IMR-90 (cell line): ENCODE data around the gene CDK10. TPM values are rescaled to one million over a fixed set of nuclear protein-coding genes. Genes with fewer than 3 reads are reported as not detected.

Experiments
- ATAC-seq: fragments of 200-7000 bp; cut with Tn5 transposase; 2 replicates; pipeline ENCODE4 v1.9.1; 2020; ENCODE audit warnings: low read depth, mild to moderate bottlenecking, moderate library complexity
- BruUV-seq: library from RNA; stranded (reverse); fragments of 400-500 nt; replicated peaks from 2 replicates; lab custom pipeline; 2021; lab: Mats Ljungman, UMichigan
- CTCF ChIA-PET: fragments of 300-600 bp; formaldehyde crosslinking; extraction: SDS; loops from one replicate; lab custom pipeline; 2021; ENCODE audit warnings: antibody characterized with exemption; lab: Yijun Ruan, JAX
- POLR2A ChIA-PET: fragments of 300-600 bp; sonication (Branson Sonifier 250); formaldehyde crosslinking; loops from one replicate; lab custom pipeline; 2022; ENCODE audit warnings: antibody characterized with exemption; ENCODE audit not compliant: unreplicated experiment; lab: Charles Lee
- DNase-seq: peaks from one replicate; pipeline ENCODE4 v3.0.0; 2013
- H2AFZ ChIP-seq: replicated peaks from 2 replicates; pipeline ENCODE3; 2013; ENCODE audit warnings: low read length, mild to moderate bottlenecking; ENCODE audit not compliant: poor library complexity
- H2AK5ac ChIP-seq: 2 replicates; pipeline ENCODE4 v1.6.1; 2013; ENCODE audit warnings: low read depth, low read length, inconsistent platforms
- H2AK9ac ChIP-seq: replicated peaks from 2 replicates; pipeline ENCODE3; 2013; ENCODE audit warnings: mild to moderate bottlenecking, low read depth, low read length, moderate library complexity; ENCODE audit not compliant: poor library complexity
- H2BK120ac ChIP-seq: 2 replicates; pipeline ENCODE4 v1.6.1; 2013; ENCODE audit warnings: low read depth, low read length, inconsistent platforms
- H2BK15ac ChIP-seq: 3 replicates; pipeline ENCODE4 v1.6.1; 2013; ENCODE audit warnings: low read depth, low read length, inconsistent platforms
- H2BK20ac ChIP-seq: 2 replicates; pipeline ENCODE4 v1.6.1; 2013; ENCODE audit warnings: low read depth, mild to moderate bottlenecking, inconsistent platforms, low read length, moderate library complexity
- H2BK5ac ChIP-seq: 2 replicates; pipeline ENCODE4 v1.6.1; 2013; ENCODE audit warnings: mild to moderate bottlenecking, low read depth, low read length, inconsistent platforms; ENCODE audit not compliant: poor library complexity, severe bottlenecking
- H3K14ac ChIP-seq: replicated peaks from 2 replicates; pipeline ENCODE4 v1.6.1; 2013; ENCODE audit warnings: low read depth, low read length, inconsistent platforms
- H3K18ac ChIP-seq: 2 replicates; pipeline ENCODE4 v1.6.1; 2013; ENCODE audit warnings: low read depth, low read length, control low read depth
- H3K23ac ChIP-seq: 2 replicates; pipeline ENCODE4 v1.6.1; 2013; ENCODE audit warnings: low read depth, low read length, inconsistent platforms
- H3K27ac ChIP-seq: 2 replicates; pipeline ENCODE4 v1.5.1; 2013; ENCODE audit warnings: mild to moderate bottlenecking, control low read depth, low read length; ENCODE audit not compliant: insufficient read depth
- H3K27me3 ChIP-seq: 2 replicates; pipeline ENCODE4 v1.6.1; 2013; ENCODE audit warnings: low read length; ENCODE audit not compliant: control insufficient read depth, insufficient read depth
- H3K36me3 ChIP-seq: 2 replicates; pipeline ENCODE4 v1.6.1; 2013; ENCODE audit warnings: low read length, mixed read lengths; ENCODE audit not compliant: control insufficient read depth, insufficient read depth
- H3K4ac ChIP-seq: 2 replicates; pipeline ENCODE4 v1.6.1; 2013; ENCODE audit warnings: low read depth, low read length, inconsistent platforms
- H3K4me1 ChIP-seq: 2 replicates; pipeline ENCODE4 v1.6.1; 2013; ENCODE audit warnings: low read length, mixed read lengths; ENCODE audit not compliant: control insufficient read depth, insufficient read depth
- H3K4me2 ChIP-seq: 2 replicates; pipeline ENCODE4 v1.6.1; 2013; ENCODE audit warnings: low read depth, mild to moderate bottlenecking, control low read depth, low read length, moderate library complexity
- H3K4me3 ChIP-seq: 2 replicates; pipeline ENCODE4 v1.5.1; 2013; ENCODE audit warnings: low read depth, mild to moderate bottlenecking, control low read depth, low read length, moderate library complexity; ENCODE audit not compliant: insufficient read depth
- H3K56ac ChIP-seq: 2 replicates; pipeline ENCODE4 v1.6.1; 2013; ENCODE audit warnings: low read length, inconsistent platforms; ENCODE audit not compliant: insufficient read depth; ENCODE audit errors: extremely low read depth
- H3K79me1 ChIP-seq, 2 experiments: 2 replicates each; pipeline ENCODE4 v1.6.1; 2013; ENCODE audit warnings: low read length in 2 of 2, inconsistent platforms in 1 of 2, low read depth in 1 of 2
- H3K9ac ChIP-seq: 2 replicates; pipeline ENCODE4 v1.6.1; 2013; ENCODE audit warnings: low read depth, low read length, control low read depth
- H3K9me1 ChIP-seq: 2 replicates; pipeline ENCODE4 v1.6.1; 2013; ENCODE audit warnings: low read length, inconsistent platforms; ENCODE audit not compliant: insufficient read depth
- H3K9me3 ChIP-seq: 2 replicates; pipeline ENCODE4 v1.6.1; 2013; ENCODE audit warnings: low read length; ENCODE audit not compliant: control insufficient read depth, insufficient read depth
- H4K20me1 ChIP-seq: 2 replicates; pipeline ENCODE4 v1.6.1; 2013; ENCODE audit warnings: low read length, inconsistent platforms; ENCODE audit not compliant: insufficient read depth
- H4K5ac ChIP-seq: 2 replicates; pipeline ENCODE4 v1.6.1; 2013; ENCODE audit warnings: mild to moderate bottlenecking, low read depth, low read length, control low read depth
- H4K8ac ChIP-seq, 2 experiments: 2 replicates each; pipeline ENCODE4 v1.6.1; 2013; ENCODE audit warnings: low read depth in 2 of 2, low read length in 2 of 2, control low read depth in 1 of 2, inconsistent platforms in 1 of 2
- H4K91ac ChIP-seq: 2 replicates; pipeline ENCODE4 v1.6.1; 2013; ENCODE audit warnings: low read depth, low read length, inconsistent platforms; ENCODE audit not compliant: insufficient read depth
- BHLHE40 ChIP-seq: fragments of 150-350 bp; IDR thresholded peaks from 2 replicates; pipeline ENCODE4 v1.6.1; 2016; ENCODE audit warnings: mild to moderate bottlenecking, low read depth, low read length
- CEBPB ChIP-seq: IDR thresholded peaks from 2 replicates; pipeline ENCODE4 v1.6.1; 2012; ENCODE audit warnings: low read depth, low read length, improper control_type of control experiment
- CHD1 ChIP-seq: IDR thresholded peaks from 2 replicates; pipeline ENCODE4 v1.6.1; 2012; ENCODE audit warnings: low read depth, low read length, improper control_type of control experiment
- ELK1 ChIP-seq: fragments of 150-350 bp; IDR thresholded peaks from 2 replicates; pipeline ENCODE4 v1.6.1; 2016; ENCODE audit warnings: low read depth, mild to moderate bottlenecking, low read length, moderate library complexity, borderline replicate concordance
- FOS ChIP-seq: fragments of 150-350 bp; IDR thresholded peaks from 2 replicates; pipeline ENCODE4 v1.6.1; 2016; ENCODE audit warnings: low read depth, low read length
- MAFK ChIP-seq: IDR thresholded peaks from 2 replicates; pipeline ENCODE4 v1.6.1; 2012; ENCODE audit warnings: low read depth, low read length, improper control_type of control experiment
- MAZ ChIP-seq: IDR thresholded peaks from 2 replicates; pipeline ENCODE4 v1.6.1; 2012; ENCODE audit warnings: low read depth, mild to moderate bottlenecking, low read length, improper control_type of control experiment, moderate library complexity, borderline replicate concordance
- MXI1 ChIP-seq: IDR thresholded peaks from 2 replicates; pipeline ENCODE4 v1.6.1; 2012; ENCODE audit warnings: low read depth, mild to moderate bottlenecking, low read length, moderate library complexity, borderline replicate concordance
- NFE2L2 ChIP-seq: fragments of 150-350 bp; IDR thresholded peaks from 2 replicates; pipeline ENCODE4 v1.6.1; 2016; ENCODE audit warnings: low read depth, mild to moderate bottlenecking, low read length
- POLR2A ChIP-seq: IDR thresholded peaks from 2 replicates; pipeline ENCODE4 v1.6.1; 2012; ENCODE audit warnings: mild to moderate bottlenecking, low read depth, low read length
- RAD21 ChIP-seq: IDR thresholded peaks from 2 replicates; pipeline ENCODE4 v1.6.1; 2012; ENCODE audit warnings: low read length, improper control_type of control experiment
- RCOR1 ChIP-seq: IDR thresholded peaks from 2 replicates; pipeline ENCODE4 v1.6.1; 2012; ENCODE audit warnings: mild to moderate bottlenecking, low read length, improper control_type of control experiment; ENCODE audit not compliant: insufficient replicate concordance
- RFX5 ChIP-seq: IDR thresholded peaks from 2 replicates; pipeline ENCODE4 v1.8.0; 2012; ENCODE audit warnings: low read depth, mild to moderate bottlenecking, low read length, moderate library complexity
- SMC3 ChIP-seq: fragments of 150-350 bp; IDR thresholded peaks from 2 replicates; pipeline ENCODE4 v1.6.1; 2016; ENCODE audit warnings: low read depth, mild to moderate bottlenecking, antibody characterized with exemption, low read length, moderate library complexity
- WGBS, 2 experiments: methylation state at CpG; one replicate each; pipeline versions ENCODE4 v1.1.5 to v1.1.7; 2013; ENCODE audit warnings: missing lambda C conversion rate in 2 of 2; ENCODE audit not compliant: insufficient read length in 1 of 2; ENCODE audit errors: extremely low coverage in 2 of 2; 5-methylcytosine and 5-hydroxymethylcytosine counted together
- dilution Hi-C: fragments of 300-500 bp; cut with HindIII; formaldehyde crosslinking; loops from one replicate; pipeline ENCODE4 v1.14.3; 2018; ENCODE audit warnings: low sequenced_read_pairs; ENCODE audit not compliant: unreplicated experiment
- in situ Hi-C: fragments of 300-500 bp; cut with MboI; formaldehyde crosslinking; loops from 3 replicates; pipeline ENCODE4 v1.14.3; 2019; ENCODE audit warnings: low sequenced_read_pairs, inconsistent platforms, mixed read lengths
- intact Hi-C: fragments of 100-400 bp; cut with micrococcal nuclease; formaldehyde crosslinking; loops from 2 replicates; pipeline ENCODE4 v1.10.0; 2022
- polyA plus RNA-seq, 3 experiments: library from polyadenylated mRNA; depleted of rRNA; stranded (reverse); fragments of >200 nt; gene quantifications; 2 replicates each; pipeline ENCODE4 v1.2.3, GENCODE V29; 2012; ENCODE audit warnings: low replicate concordance in 1 of 3
- total RNA-seq: library from RNA; depleted of rRNA; stranded (reverse); fragments of >200 nt; gene quantifications from 2 replicates; pipeline ENCODE4 v1.2.3, GENCODE V29; 2012
- TF ChIP-seq, protein P1 (sequence below): fragments of 150-350 bp; IDR thresholded peaks from 2 replicates; pipeline ENCODE4 v1.6.1; 2017; ENCODE audit warnings: mild to moderate bottlenecking, antibody characterized with exemption, low read length, low read depth

Gene CDK10
- total and polyA plus RNA-seq, 2 of the 4 experiments (the other 2 are of a cell fraction), result 19.5 to 61.8 TPM

- TF ChIP-seq NFE2L2, result no peak
- TF ChIP-seq MAFK, result no peak
- no peak for TF ChIP-seq FOS
- TF ChIP-seq RFX5, result no peak
Observed at GRCh38 chr16:89687092-89687940, 827 bp downstream of the CDK10 start (continued).

- Histone ChIP-seq H2AK5ac (0 out of 2 replicates have a peak overlapping the region, but pooled peaks have one; percentile 8), H3K27me3 (no peaks in the 10 kb centered on the region), H4K8ac (no peak overlapping the region), H4K91ac (no peak overlapping the region), H3K4ac (no peak overlapping the region), H2AK9ac (no peak overlapping the region), H3K9ac (no peak overlapping the region), H3K4me2 (no peak overlapping the region), H3K9me3 (peaks cover 3% of the 10 kb centered on the region; the same call in 1 of the 2 replicates), H3K18ac (no peak overlapping the region), H3K36me3 (peaks cover 28% of the 10 kb centered on the region), H2BK20ac (no peak overlapping the region), H3K14ac (no peak overlapping the region), H2BK5ac (no peak overlapping the region), H3K56ac (no peak overlapping the region), H4K5ac (no peak overlapping the region), H2BK15ac (no peak overlapping the region), H3K9me1 (peaks cover 6% of the 10 kb centered on the region; the same call in 1 of the 2 replicates), H3K27ac (no peak overlapping the region), H3K4me1 (peaks cover 3% of the 10 kb centered on the region), H3K4me3 (no peak overlapping the region), H3K23ac (no peak overlapping the region), H4K20me1 (peaks cover 3% of the 10 kb centered on the region), H3K79me1 (peaks cover 28 to 36% of the 10 kb centered on the region in 2 experiments), H2BK120ac (no peak overlapping the region), H2AFZ (no peak overlapping the region)
- no peak for ATAC-seq
- in situ Hi-C loops (no loop called here), dilution Hi-C loops (no loop called here), intact Hi-C loops (no loop called here)
- ChIA-PET CTCF (no interaction called here), POLR2A (no interaction called here)
- WGBS, 2 experiments, result no CpG with 5 or more reads among the region's 5 CpGs
- TSS peak; percentile 53 for BruUV-seq
- DNase-seq, result no peak
- TF ChIP-seq ELK1, result no peak
- TF ChIP-seq RFX5, result no peak
- TF ChIP-seq POLR2A, result no peak
- no peak for TF ChIP-seq RCOR1
- TF ChIP-seq RAD21, result no peak
- TF ChIP-seq MXI1, result no peak
- TF ChIP-seq FOS, result no peak
- TF ChIP-seq, protein P1, sequence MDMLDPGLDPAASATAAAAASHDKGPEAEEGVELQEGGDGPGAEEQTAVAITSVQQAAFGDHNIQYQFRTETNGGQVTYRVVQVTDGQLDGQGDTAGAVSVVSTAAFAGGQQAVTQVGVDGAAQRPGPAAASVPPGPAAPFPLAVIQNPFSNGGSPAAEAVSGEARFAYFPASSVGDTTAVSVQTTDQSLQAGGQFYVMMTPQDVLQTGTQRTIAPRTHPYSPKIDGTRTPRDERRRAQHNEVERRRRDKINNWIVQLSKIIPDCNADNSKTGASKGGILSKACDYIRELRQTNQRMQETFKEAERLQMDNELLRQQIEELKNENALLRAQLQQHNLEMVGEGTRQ, result no peak
- no peak for TF ChIP-seq BHLHE40
- TF ChIP-seq CEBPB, result no peak
- no peak for TF ChIP-seq CHD1
- no peak for TF ChIP-seq MAZ
- no peak for TF ChIP-seq NFE2L2
- TF ChIP-seq SMC3, result no peak
Observed at GRCh38 chr16:89688395-89688794, 1.9 kb downstream of the CDK10 start.
